T-cell (primary cell): ENCODE data around the gene TRIM8. TPM values are rescaled to one million over a fixed set of nuclear protein-coding genes. Genes with fewer than 3 reads are reported as not detected.

ENCODE experiments used
- ATAC-seq, 4 experiments: fragments of 200-7000 bp in 3 of 4; fragments of 150-1000 bp in 1 of 4; cut with Tn5 transposase; replicated peaks in 1 of 4; 1 replicate in 3 of 4; 2 replicates in 1 of 4; pipeline ENCODE4 v1.10.0; 2021; ENCODE audit warnings: moderate library complexity in 3 of 4, mild to moderate bottlenecking in 2 of 4, moderate number of reproducible peaks in 1 of 4
- CTCF ChIA-PET, 2 donors: fragments of 300-600 bp; sonication (Branson Sonifier 250); formaldehyde crosslinking; loops; one replicate each; lab custom pipeline; 2022; ENCODE audit warnings: antibody characterized with exemption in 2 of 2; lab: Charles Lee
- POLR2A ChIA-PET, 2 donors: fragments of 300-600 bp; sonication (Branson Sonifier 250); formaldehyde crosslinking; loops; one replicate each; lab custom pipeline; 2022; ENCODE audit warnings: antibody characterized with exemption in 2 of 2; lab: Charles Lee
- DNase-seq, 35 experiments: peaks; one replicate each; pipeline versions ENCODE4 v3.0.0 to v3.0.0-alpha.2; 2013 to 2023
- H3K27ac ChIP-seq: one replicate; pipeline ENCODE4 v1.5.1; 2013; ENCODE audit warnings: low read length
- H3K27me3 ChIP-seq, 2 experiments: replicated peaks in 1 of 2; 1 replicate in 1 of 2; 2 replicates in 1 of 2; pipeline versions ENCODE4 v1.6.1 to v1.7.0; 2013; ENCODE audit warnings: low read length in 1 of 2, mixed read lengths in 1 of 2; ENCODE audit not compliant: control insufficient read depth in 2 of 2, insufficient read depth in 2 of 2; ENCODE audit errors: extremely low read depth in 1 of 2
- H3K36me3 ChIP-seq, 2 donors: 1 replicate in 1 of 2; 2 replicates in 1 of 2; pipeline versions ENCODE4 v1.6.1 to v1.7.0; 2013; ENCODE audit warnings: low read length in 1 of 2; ENCODE audit not compliant: control insufficient read depth in 2 of 2, insufficient read depth in 1 of 2; ENCODE audit errors: extremely low read depth in 1 of 2
- H3K4me1 ChIP-seq, 2 experiments: 1 replicate in 1 of 2; 2 replicates in 1 of 2; pipeline versions ENCODE4 v1.6.1 to v1.7.0; 2013; ENCODE audit warnings: low read length in 2 of 2, mixed read lengths in 1 of 2; ENCODE audit not compliant: insufficient read depth in 2 of 2, control insufficient read depth in 1 of 2; ENCODE audit errors: extremely low read depth in 1 of 2
- H3K4me3 ChIP-seq, 2 donors: 1 replicate in 1 of 2; 2 replicates in 1 of 2; pipeline versions ENCODE4 v1.5.1 to v1.7.0; 2013; ENCODE audit warnings: mild to moderate bottlenecking in 2 of 2, low read length in 1 of 2, moderate library complexity in 1 of 2; ENCODE audit not compliant: control insufficient read depth in 1 of 2; ENCODE audit errors: extremely low read depth in 1 of 2
- H3K9me3 ChIP-seq: 2 replicates; pipeline ENCODE4 v1.7.0; 2013
- H3K27ac Mint-ChIP-seq, 2 donors: one replicate each; pipeline ENCODE4 v1.8.0; 2020 to 2021; ENCODE audit warnings: mild to moderate bottlenecking in 2 of 2, mixed read lengths in 2 of 2
- H3K27me3 Mint-ChIP-seq, 2 donors: one replicate each; pipeline ENCODE4 v1.8.0; 2021 to 2022; ENCODE audit warnings: mixed read lengths in 2 of 2
- H3K36me3 Mint-ChIP-seq: one replicate; pipeline ENCODE4 v1.8.0; 2021; ENCODE audit warnings: mixed read lengths
- H3K4me1 Mint-ChIP-seq, 3 donors: one replicate each; pipeline ENCODE4 v1.8.0; 2020 to 2022; ENCODE audit warnings: mixed read lengths in 3 of 3, mild to moderate bottlenecking in 1 of 3
- H3K4me3 Mint-ChIP-seq, 3 donors: one replicate each; pipeline ENCODE4 v1.8.0; 2020 to 2022; ENCODE audit warnings: mild to moderate bottlenecking in 3 of 3, mixed read lengths in 3 of 3, moderate library complexity in 3 of 3
- H3K9me3 Mint-ChIP-seq, 3 donors: one replicate each; pipeline ENCODE4 v1.8.0; 2020 to 2022; ENCODE audit warnings: mixed read lengths in 3 of 3
- WGBS: methylation state at CpG from one replicate; pipeline ENCODE4 v1.1.5; 2013; ENCODE audit warnings: missing lambda C conversion rate; ENCODE audit not compliant: insufficient coverage; 5-methylcytosine and 5-hydroxymethylcytosine counted together
- total RNA-seq, 35 experiments: library from RNA in 6 of 35; stranded (reverse) in 6 of 35; fragments of 120-200 nt in 1 of 35; gene quantifications; one replicate each; pipeline versions ENCODE4 v1.2.1 to v1.2.4 and lab custom pipeline; 2013 to 2026

Gene TRIM8
- total RNA-seq, 5 donors from 2014 or later (not counting 1 experiment from before 2014, with no cell fraction given) = 54.2 to 74.7 (median 67.9) TPM

DNA sequence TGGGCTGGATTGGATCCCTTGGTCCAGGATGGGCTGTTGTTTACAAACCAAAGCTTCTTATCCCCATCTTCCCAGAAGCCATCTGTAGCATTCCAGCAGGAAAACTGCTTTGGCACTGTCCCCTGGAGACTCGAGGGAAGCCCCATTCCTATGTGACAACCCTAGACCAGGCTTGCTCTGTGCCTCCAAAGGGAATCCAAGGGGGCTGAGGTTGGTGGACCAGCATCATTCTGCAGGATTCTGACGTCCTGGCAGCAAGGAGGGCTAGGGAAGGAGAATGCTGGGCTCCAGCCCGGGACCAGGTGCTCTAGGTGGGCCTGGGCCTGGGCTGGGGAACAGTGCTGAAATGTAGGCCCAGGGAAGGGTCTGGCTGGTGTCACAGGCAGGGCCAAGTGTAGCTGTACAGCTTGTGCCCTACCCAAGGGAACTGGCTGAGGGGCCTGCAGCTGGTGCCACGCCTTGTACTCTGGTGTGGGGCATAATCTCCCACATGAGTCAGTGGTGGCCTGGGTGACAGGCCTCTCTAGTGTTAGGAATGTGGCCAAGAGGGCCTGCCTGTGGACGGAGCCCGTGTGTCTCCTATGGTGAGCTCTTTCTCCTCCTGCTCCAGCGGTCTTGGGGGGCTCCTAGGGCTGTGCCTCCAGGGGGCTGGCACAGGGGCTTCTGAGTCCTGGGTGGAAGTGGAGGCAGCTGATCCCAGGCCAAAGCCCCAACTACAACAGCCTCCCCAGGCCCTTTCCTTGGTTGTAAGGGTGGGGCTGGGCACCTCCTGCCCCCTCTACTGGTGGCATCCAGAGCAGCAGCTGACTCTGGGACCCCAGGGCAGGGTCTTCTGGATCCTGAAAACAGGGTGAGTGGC lies 25.2 kb downstream of the TRIM8 start:
- 75% methylated on average over 4 of the region's 7 CpGs for WGBS
- H3K4me1 ChIP-seq = peaks cover 12 to 46% of the 10 kb centered on the region in 2 experiments
- ATAC-seq (no peak), DNase-seq (peak in 2 of 35 experiments; percentile 22 to 38)
- peak overlapping the region; percentile 31 to 77 for H3K27ac Mint-ChIP-seq
- CTCF ChIA-PET = interaction anchor here (0.7 to 1.5 kb wide), 5 partner anchors 9 to 44 kb away, joined by 3 to 4 read pairs (median 3); no protein-coding TSS in a partner anchor
- no peak overlapping the region for H3K27ac ChIP-seq
- H3K9me3 Mint-ChIP-seq = no peaks in the 10 kb centered on the region
- H3K9me3 ChIP-seq = no peaks in the 10 kb centered on the region
- H3K36me3 Mint-ChIP-seq = no peaks in the 10 kb centered on the region
- no peak overlapping the region for H3K4me3 Mint-ChIP-seq
- H3K4me1 Mint-ChIP-seq = peaks cover 23 to 42% (median 41%) of the 10 kb centered on the region in 3 donors
- POLR2A ChIA-PET = interaction anchor here in 1 of 2 donors (0.9 kb wide), 1 partner anchor 24 kb away, joined by 12 read pairs; no protein-coding TSS in a partner anchor
- H3K4me3 ChIP-seq = no peak overlapping the region
- no peaks in the 10 kb centered on the region for H3K27me3 Mint-ChIP-seq
- H3K36me3 ChIP-seq = no peaks in the 10 kb centered on the region
- no peaks in the 10 kb centered on the region for H3K27me3 ChIP-seq

GRCh38 chr10:102670065-102670670 lies 25.9 kb downstream of the TRIM8 start:
- no peaks in the 10 kb centered on the region for H3K9me3 ChIP-seq
- H3K4me3 ChIP-seq = no peak overlapping the region
- CTCF ChIA-PET = interaction anchor here (0.7 to 1.5 kb wide), 5 partner anchors 9 to 43 kb away, joined by 3 to 4 read pairs (median 3); no protein-coding TSS in a partner anchor
- no peak overlapping the region for H3K27ac ChIP-seq
- POLR2A ChIA-PET = interaction anchor here in 1 of 2 donors (0.9 kb wide), 1 partner anchor 25 kb away, joined by 12 read pairs; no protein-coding TSS in a partner anchor
- Mint-ChIP-seq H3K27ac (peak overlapping the region; percentile 31 to 77), H3K27me3 (no peaks in the 10 kb centered on the region), H3K4me1 (peaks cover 30 to 50% (median 48%) of the 10 kb centered on the region in 3 donors), H3K4me3 (no peak overlapping the region), H3K9me3 (no peaks in the 10 kb centered on the region), H3K36me3 (no peaks in the 10 kb centered on the region)
- DNase-seq = no peak
- H3K36me3 ChIP-seq = no peaks in the 10 kb centered on the region
- H3K27me3 ChIP-seq = no peaks in the 10 kb centered on the region
- H3K4me1 ChIP-seq = peaks cover 18 to 53% of the 10 kb centered on the region in 2 experiments
- 88% methylated on average over 6 of the region's 9 CpGs for WGBS
- no peak for ATAC-seq

GRCh38 chr10:102670871-102671434 lies 26.7 kb downstream of the TRIM8 start:
- WGBS = 80% methylated on average over 4 of the region's 6 CpGs
- Histone ChIP-seq H3K27me3 (no peaks in the 10 kb centered on the region), H3K27ac (no peak overlapping the region), H3K4me1 (peaks cover 26 to 61% of the 10 kb centered on the region in 2 experiments), H3K9me3 (no peaks in the 10 kb centered on the region), H3K4me3 (no peak overlapping the region), H3K36me3 (no peaks in the 10 kb centered on the region)
- no peak for ATAC-seq
- Mint-ChIP-seq H3K4me3 (no peak overlapping the region), H3K27me3 (no peaks in the 10 kb centered on the region), H3K36me3 (no peaks in the 10 kb centered on the region), H3K9me3 (no peaks in the 10 kb centered on the region), H3K4me1 (peaks cover 37 to 58% (median 56%) of the 10 kb centered on the region in 3 donors), H3K27ac (peak overlapping the region in 1 of 2 donors; percentile 16)
- no peak for DNase-seq
- POLR2A ChIA-PET = no interaction called here
- CTCF ChIA-PET = interaction anchor here in 1 of 2 donors (0.7 kb wide), 1 partner anchor 57 kb away, joined by 3 read pairs; no protein-coding TSS in a partner anchor

- no peaks in the 10 kb centered on the region for H3K27me3 Mint-ChIP-seq
- no peaks in the 10 kb centered on the region for H3K9me3 ChIP-seq
- H3K27ac ChIP-seq = peak overlapping the region; percentile 67
- no peaks in the 10 kb centered on the region for H3K9me3 Mint-ChIP-seq
- peak overlapping the region; percentile 90 to 96 for H3K27ac Mint-ChIP-seq
- peaks cover 40 to 67% (median 64%) of the 10 kb centered on the region in 3 donors for H3K4me1 Mint-ChIP-seq
- peak overlapping the region; percentile 72 to 78 (median 74) for H3K4me3 Mint-ChIP-seq
- H3K4me1 ChIP-seq = peaks cover 33 to 61% of the 10 kb centered on the region in 2 experiments
- POLR2A ChIA-PET = interaction anchor here (0.7 to 1.0 kb wide), 3 partner anchors 28 to 54 kb away, joined by 3 read pairs; partner anchors contain the start of gene ARL3 (in 1 of the 2)
- whole genome bisulfite sequencing = 98% methylated on average over 7 of the region's 13 CpGs
- no peaks in the 10 kb centered on the region for H3K36me3 Mint-ChIP-seq
- DNase-seq (no peak), ATAC-seq (no peak)
- no peaks in the 10 kb centered on the region for H3K27me3 ChIP-seq
- CTCF ChIA-PET = interaction anchor here in 1 of 2 donors (1.0 to 1.4 kb wide), 5 partner anchors 28 to 171 kb away, joined by 3 to 5 read pairs (median 4); partner anchors contain the start of genes ACTR1A and WBP1L
- H3K36me3 ChIP-seq = no peaks in the 10 kb centered on the region
- H3K4me3 ChIP-seq = peak overlapping the region in 1 of 2 donors; percentile 48
Measured at GRCh38 chr10:102673236-102673818, 29.0 kb downstream of the TRIM8 start.

- Mint-ChIP-seq H3K4me1 (peaks cover 42 to 65% (median 62%) of the 10 kb centered on the region in 3 donors), H3K27ac (peak overlapping the region; percentile 90 to 96), H3K9me3 (no peaks in the 10 kb centered on the region), H3K36me3 (no peaks in the 10 kb centered on the region), H3K27me3 (no peaks in the 10 kb centered on the region), H3K4me3 (peak overlapping the region; percentile 72 to 78 (median 74))
- peak overlapping the region; percentile 35 to 48 for H3K4me3 ChIP-seq
- no peaks in the 10 kb centered on the region for H3K9me3 ChIP-seq
- ChIA-PET CTCF (interaction anchor here (0.5 to 1.7 kb wide), 7 partner anchors 10 to 171 kb away, joined by 3 to 10 read pairs (median 4); partner anchors contain the start of genes ACTR1A (in 1 of the 2) and WBP1L (in 1 of the 2)), POLR2A (interaction anchor here (0.6 to 1.0 kb wide), 4 partner anchors 10 to 40 kb away, joined by 3 to 8 read pairs (median 4); partner anchors contain the start of gene ARL3 (in 1 of the 2))
- peak overlapping the region; percentile 67 for H3K27ac ChIP-seq
- ATAC-seq = peak; percentile 90 to 95 (median 93)
- H3K36me3 ChIP-seq = no peaks in the 10 kb centered on the region
- 4% methylated on average over 11 of the region's 19 CpGs for WGBS
- DNase-seq = peak; percentile 44 to 90 (median 69)
- peaks cover 30 to 55% of the 10 kb centered on the region in 2 experiments for H3K4me1 ChIP-seq
- no peaks in the 10 kb centered on the region for H3K27me3 ChIP-seq
Measured at GRCh38 chr10:102673819-102674511, 29.7 kb downstream of the TRIM8 start.
